Kasumi-1 (cell line): ENCODE measurements around the gene CENPC.
A peak's percentile ranks its signal among the peaks of the same experiment; 100 is the strongest.
"Not testable (repeated sequence)": the region's sequence is repeated elsewhere in the genome, so short reads cannot be mapped to it uniquely, and the experiment has no call there.

Experiments used
- DNase-seq, 2 experiments: peaks; one replicate each; lab custom pipeline; 2025; lab: John Stamatoyannopoulos, UW

CENPC gene

DNA sequence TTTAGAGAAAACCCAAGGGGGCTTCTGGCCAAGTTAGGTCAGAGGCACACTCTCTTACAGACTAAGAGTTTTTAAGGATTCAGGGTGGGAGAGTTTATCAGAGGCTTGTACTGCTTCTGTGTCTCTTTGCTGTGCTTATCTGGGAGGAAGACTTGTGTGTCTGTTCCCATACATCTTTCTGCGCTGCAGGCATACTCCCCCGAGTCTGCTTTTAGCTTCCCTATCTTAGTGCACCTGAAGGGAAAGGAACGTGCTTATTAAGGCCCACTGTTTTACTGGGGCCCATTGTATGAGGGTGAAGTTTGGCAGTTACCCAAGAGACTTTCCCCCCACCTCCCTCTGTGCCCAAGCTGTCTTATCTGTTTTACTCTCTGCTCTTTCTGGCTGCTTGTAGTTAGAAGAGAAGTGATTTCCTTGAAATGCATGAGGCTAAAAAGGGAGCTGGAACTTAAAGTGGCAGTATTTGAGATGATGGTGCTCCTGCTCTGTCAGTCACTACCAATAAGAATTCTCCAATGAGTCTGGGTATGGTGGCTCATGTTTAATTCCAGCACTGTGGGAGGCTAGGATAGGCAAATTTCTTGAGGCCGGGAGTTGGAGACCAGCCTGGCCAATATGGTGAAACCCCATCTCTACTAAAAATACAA is 7.0 kb upstream of the CENPC start:
- DNase-seq = not testable (repeated sequence)

GRCh38 chr4:67550857-67551256 is 5.6 kb upstream of the CENPC start:
- DNase-seq = no peak

GRCh38 chr4:67550451-67550850 is 5.1 kb upstream of the CENPC start:
- no peak for DNase-seq

DNA sequence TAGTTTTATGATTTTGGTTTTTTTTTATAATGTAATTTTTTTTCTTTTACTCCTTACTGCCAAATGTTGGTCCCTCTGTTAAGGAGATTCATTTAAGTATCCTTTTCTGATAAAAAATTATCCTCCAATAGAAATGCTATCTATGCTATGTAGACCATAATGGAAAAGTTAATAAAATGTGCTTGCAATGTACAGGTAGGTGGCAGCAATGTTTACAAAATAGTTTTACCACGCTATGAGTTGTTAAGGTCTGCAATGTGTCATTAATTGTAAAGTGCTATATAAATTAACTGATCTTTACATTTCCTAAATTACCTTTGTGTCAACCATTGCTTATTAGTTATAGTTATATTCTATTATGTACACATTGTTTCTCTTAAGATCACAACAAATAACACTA is 3.8 kb upstream of the CENPC start:
- DNase-seq = peak; percentile 62 to 78

- no peak for DNase-seq
Measured at GRCh38 chr4:67546971-67547370, 1.7 kb upstream of the CENPC start.

DNA sequence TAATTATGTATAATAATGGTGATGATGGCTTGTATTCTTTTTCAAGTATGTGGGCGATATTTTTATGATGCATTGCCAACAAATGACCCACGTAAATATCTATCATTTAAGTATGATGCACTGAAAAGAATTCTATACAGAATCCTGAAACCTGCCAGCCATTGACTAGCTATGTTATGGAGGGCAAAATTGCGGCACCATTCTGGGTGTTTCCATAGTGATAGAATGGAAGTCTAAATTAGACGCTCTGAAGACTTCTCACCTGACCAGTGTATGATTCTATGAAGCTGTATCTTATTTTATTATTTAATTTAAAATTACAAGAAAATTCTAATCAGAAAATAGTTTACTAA is 677 bp upstream of the CENPC start:
- peak; percentile 27 to 71 for DNase-seq

DNA sequence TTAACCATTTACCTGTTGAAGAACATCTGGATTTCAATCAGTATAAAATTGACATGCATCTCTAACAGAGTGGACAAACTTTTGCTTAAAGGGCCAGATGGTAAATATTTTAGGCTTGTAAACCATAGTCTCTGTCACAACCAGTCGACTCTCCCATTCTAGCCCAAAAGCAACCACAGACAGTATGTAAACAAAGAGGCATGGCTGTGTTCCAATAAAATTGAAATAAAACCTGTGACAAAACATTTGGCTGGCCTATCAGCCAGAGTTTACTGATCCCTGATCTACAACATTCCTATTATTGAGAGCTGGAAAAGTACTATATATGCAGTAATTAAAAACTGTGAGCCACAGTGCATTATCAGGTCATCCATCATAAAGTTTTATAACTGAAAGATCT is 3.2 kb downstream of the CENPC start:
- DNase-seq = no peak

DNA sequence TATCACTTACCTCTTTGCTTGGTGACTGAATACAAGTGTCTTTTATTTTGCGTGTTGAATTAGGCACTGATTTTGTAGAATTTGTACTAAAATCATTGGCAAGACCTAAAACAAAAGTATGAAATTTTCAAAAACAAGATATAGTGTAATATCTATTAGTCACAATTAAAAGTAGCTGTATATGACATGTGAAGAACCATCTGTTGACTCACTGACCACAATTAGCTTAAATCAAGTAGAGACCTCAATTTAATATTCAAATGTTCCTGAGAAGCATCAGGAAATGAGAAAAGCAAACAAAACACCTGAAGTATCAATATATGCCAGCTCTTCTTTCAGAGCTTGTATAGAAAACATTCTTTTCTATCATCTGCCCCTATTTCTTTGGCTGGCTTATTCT is 5.5 kb downstream of the CENPC start:
- no peak for DNase-seq

DNA sequence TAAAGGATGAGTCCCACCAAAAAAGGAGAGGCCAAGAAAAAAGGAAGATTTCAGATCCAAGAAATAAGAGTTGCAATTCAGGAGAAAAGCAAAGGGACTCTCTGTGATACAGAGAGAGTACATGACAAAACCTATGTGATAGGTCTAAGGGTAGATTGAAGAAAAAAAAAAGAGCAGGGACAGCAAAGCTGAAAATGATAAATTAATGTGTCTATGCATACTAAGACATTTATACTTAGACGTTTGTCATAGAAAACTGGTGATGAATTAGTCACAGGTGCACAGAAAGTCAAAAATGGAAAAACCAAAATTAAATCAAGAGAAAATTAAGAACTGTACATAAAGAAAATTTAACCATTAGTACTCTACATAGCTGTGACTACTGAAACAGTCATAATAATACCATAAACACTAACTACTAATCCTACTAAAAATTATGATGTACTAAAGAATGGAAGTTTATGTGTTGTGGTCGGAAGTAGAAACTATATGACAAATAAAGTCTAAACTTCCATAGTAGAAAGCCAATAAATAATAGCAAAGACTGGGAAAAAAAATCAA is 9.9 kb downstream of the CENPC start:
- no peak for DNase-seq

GRCh38 chr4:67533112-67533511 is 12.2 kb downstream of the CENPC start:
- no peak for DNase-seq

- not testable (repeated sequence) for DNase-seq
Measured at GRCh38 chr4:67532397-67532796, 12.9 kb downstream of the CENPC start.

GRCh38 chr4:67531379-67531962 is 13.8 kb downstream of the CENPC start:
- no peak for DNase-seq

GRCh38 chr4:67524140-67524539 is 21.2 kb downstream of the CENPC start:
- DNase-seq = not testable (repeated sequence)

- no peak for DNase-seq
Measured at GRCh38 chr4:67522851-67523671, 22.2 kb downstream of the CENPC start.

- no peak for DNase-seq
Measured at GRCh38 chr4:67522230-67522629, 23.1 kb downstream of the CENPC start.

- no peak for DNase-seq
Measured at GRCh38 chr4:67521506-67521905, 23.8 kb downstream of the CENPC start.

DNA sequence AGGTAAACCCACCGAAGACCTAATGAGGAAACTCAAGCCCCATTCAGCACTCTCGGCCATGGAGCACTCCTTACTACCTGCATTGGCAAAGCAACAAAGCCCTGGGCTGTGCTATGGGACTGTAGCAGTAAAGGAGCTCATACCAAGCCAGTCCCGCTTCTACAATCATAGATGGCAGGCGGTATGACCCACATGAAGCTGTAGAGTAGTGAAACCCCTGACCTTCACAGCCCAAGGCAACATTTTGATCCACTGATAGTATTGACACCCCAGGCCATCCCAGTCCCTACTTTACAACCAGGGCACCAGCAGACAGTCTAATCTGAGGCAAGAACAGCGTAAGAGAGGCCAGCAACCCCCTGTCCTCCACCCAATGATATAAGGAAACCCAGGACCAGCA is 25.2 kb downstream of the CENPC start:
- DNase-seq = no peak

- peak; percentile 28 to 29 for DNase-seq
Measured at GRCh38 chr4:67512501-67512900, 32.8 kb downstream of the CENPC start.

DNA sequence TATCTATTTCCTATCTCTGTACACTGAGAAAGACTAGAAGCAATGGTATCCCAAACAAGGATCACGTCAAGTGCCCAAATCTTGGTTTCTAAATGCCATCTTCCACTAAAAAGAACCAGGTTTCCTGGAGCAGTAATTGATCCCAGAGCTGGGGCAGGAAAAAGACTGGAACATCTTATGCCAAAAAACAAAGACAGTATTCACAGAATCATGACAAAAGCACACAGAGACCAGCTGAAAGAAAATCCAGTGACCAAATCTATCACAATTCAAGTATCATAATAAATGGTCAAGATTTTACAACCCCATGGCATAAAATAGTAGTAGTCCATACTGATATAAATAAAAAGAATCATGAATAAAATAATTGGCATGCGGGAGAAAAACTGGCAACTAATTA is 44.9 kb downstream of the CENPC start:
- no peak for DNase-seq

DNA sequence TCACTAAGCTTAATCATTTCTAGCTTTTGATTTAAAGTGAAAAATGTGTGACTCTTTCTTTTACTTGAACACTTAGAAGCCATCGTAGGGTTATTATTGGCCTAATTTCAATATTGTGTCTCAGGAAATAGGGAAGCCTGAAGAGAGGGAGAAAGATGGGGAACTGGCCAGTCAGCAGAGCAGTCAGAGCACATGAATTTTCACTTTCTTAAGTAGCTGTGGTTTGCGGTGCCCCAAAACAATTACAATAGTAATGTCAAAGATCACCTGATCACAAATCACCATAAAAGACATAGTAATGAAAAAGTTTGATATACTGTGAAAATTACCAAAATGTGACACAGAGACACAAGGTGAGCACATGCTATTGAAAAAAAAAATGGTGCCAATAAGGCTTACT is 45.5 kb downstream of the CENPC start:
- DNase-seq = no peak

GRCh38 chr4:67483868-67484602 is 61.3 kb downstream of the CENPC start:
- no peak for DNase-seq

DNA sequence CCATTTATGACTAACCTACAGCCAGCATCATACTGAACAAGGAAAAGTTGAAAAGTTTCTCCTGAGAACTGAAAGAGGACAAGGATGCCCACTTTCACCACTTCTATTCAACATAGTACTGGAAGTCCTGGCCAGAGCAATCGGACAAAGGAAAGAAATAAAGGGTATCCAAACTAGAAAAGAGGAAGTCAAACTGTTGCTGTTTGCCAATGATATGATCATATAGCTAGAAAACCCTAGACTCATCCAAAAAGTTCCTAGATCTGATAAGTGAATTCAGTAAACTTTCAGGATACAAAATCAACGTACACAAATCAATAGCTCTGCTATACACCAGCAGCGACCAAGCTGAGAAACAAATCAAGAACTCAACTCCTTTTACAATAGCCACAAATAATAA is 64.5 kb downstream of the CENPC start:
- no peak for DNase-seq
